Stimulated activated naive B cell treated with anti-CD40 and anti-IgM and Interleukin-4, amounts not matched to agents 10 μg/mL and 1 μg/mL and 100 μg/mL, for 72 hours (primary cell): ENCODE measurements around the gene CSNK2A1.

Experiments used
- ATAC-seq, 2 donors: fragments of 150-1000 bp; cut with Tn5 transposase; replicated peaks; 2 replicates each; pipeline ENCODE4 v1.10.0; 2021; ENCODE audit warnings: moderate library complexity in 1 of 2
- DNase-seq: peaks from one replicate; pipeline ENCODE4 v3.0.0; 2021
- H3K27ac Mint-ChIP-seq: one replicate; pipeline ENCODE4 v1.8.0; 2022; ENCODE audit warnings: mild to moderate bottlenecking, mixed read lengths
- H3K27me3 Mint-ChIP-seq, 2 donors: one replicate each; pipeline ENCODE4 v1.8.0; 2022; ENCODE audit warnings: mixed read lengths in 2 of 2
- H3K36me3 Mint-ChIP-seq, 2 donors: one replicate each; pipeline ENCODE4 v1.8.0; 2022; ENCODE audit warnings: mixed read lengths in 2 of 2, mild to moderate bottlenecking in 1 of 2
- H3K4me1 Mint-ChIP-seq, 2 donors: one replicate each; pipeline ENCODE4 v1.8.0; 2022; ENCODE audit warnings: mixed read lengths in 2 of 2, mild to moderate bottlenecking in 1 of 2
- H3K4me3 Mint-ChIP-seq, 2 donors: one replicate each; pipeline ENCODE4 v1.8.0; 2022; ENCODE audit warnings: mild to moderate bottlenecking in 2 of 2, mixed read lengths in 2 of 2, moderate library complexity in 1 of 2
- H3K9me3 Mint-ChIP-seq, 2 donors: one replicate each; pipeline ENCODE4 v1.8.0; 2022; ENCODE audit warnings: mixed read lengths in 2 of 2, mild to moderate bottlenecking in 1 of 2

The CSNK2A1 gene

GRCh38 chr20:507761-508332, 35.7 kb downstream of the CSNK2A1 start:
- Mint-ChIP-seq H3K4me3 (no peak overlapping the region), H3K36me3 (peaks cover 20 to 34% of the 10 kb centered on the region in 2 donors), H3K27ac (no peak overlapping the region)

GRCh38 chr20:507006-507758, 36.4 kb downstream of the CSNK2A1 start:
- Mint-ChIP-seq H3K4me1 (peaks cover 17 to 33% of the 10 kb centered on the region in 2 donors), H3K27ac (peak overlapping the region; percentile 67), H3K36me3 (peaks cover 25 to 39% of the 10 kb centered on the region in 2 donors)

More at GRCh38 chr20:507761-508332, 35.7 kb downstream of the CSNK2A1 start:
- Mint-ChIP-seq H3K9me3 (no peaks in the 10 kb centered on the region), H3K4me1 (peaks cover 19 to 39% of the 10 kb centered on the region in 2 donors), H3K27me3 (no peaks in the 10 kb centered on the region)
- ATAC-seq (no peak), DNase-seq (no peak)

GRCh38 chr20:504632-505075, 38.9 kb downstream of the CSNK2A1 start:
- no peak overlapping the region for H3K27ac Mint-ChIP-seq
- H3K9me3 Mint-ChIP-seq: no peaks in the 10 kb centered on the region
- peaks cover 29 to 38% of the 10 kb centered on the region in 2 donors for H3K36me3 Mint-ChIP-seq
- H3K4me3 Mint-ChIP-seq: no peak overlapping the region
- peaks cover 4 to 10% of the 10 kb centered on the region in 2 donors for H3K4me1 Mint-ChIP-seq
- DNase-seq (no peak), ATAC-seq (no peak)
- H3K27me3 Mint-ChIP-seq: no peaks in the 10 kb centered on the region

More at GRCh38 chr20:507006-507758, 36.4 kb downstream of the CSNK2A1 start:
- H3K4me3 Mint-ChIP-seq: no peak overlapping the region
- no peaks in the 10 kb centered on the region for H3K9me3 Mint-ChIP-seq
- DNase-seq (no peak), ATAC-seq (no peak)
- no peaks in the 10 kb centered on the region for H3K27me3 Mint-ChIP-seq

- no peak overlapping the region for H3K27ac Mint-ChIP-seq
- peaks cover 0 to 5% of the 10 kb centered on the region in 2 donors for H3K4me1 Mint-ChIP-seq
- H3K27me3 Mint-ChIP-seq: no peaks in the 10 kb centered on the region
- ATAC-seq (no peak), DNase-seq (no peak)
- no peak overlapping the region for H3K4me3 Mint-ChIP-seq
- H3K9me3 Mint-ChIP-seq: no peaks in the 10 kb centered on the region
- peaks cover 32 to 44% of the 10 kb centered on the region in 2 donors for H3K36me3 Mint-ChIP-seq
These were observed 40.4 kb downstream of the CSNK2A1 start for GRCh38 chr20:503048-503737.

GRCh38 chr20:497979-498378, 45.6 kb downstream of the CSNK2A1 start:
- Mint-ChIP-seq H3K27ac (no peak overlapping the region), H3K4me3 (no peak overlapping the region), H3K9me3 (no peaks in the 10 kb centered on the region), H3K27me3 (no peaks in the 10 kb centered on the region), H3K36me3 (peaks cover 30 to 49% of the 10 kb centered on the region in 2 donors), H3K4me1 (no peaks in the 10 kb centered on the region)
- no peak for DNase-seq
- ATAC-seq: no peak

GRCh38 chr20:496126-496696, 47.4 kb downstream of the CSNK2A1 start:
- Mint-ChIP-seq H3K9me3 (no peaks in the 10 kb centered on the region), H3K27ac (no peak overlapping the region), H3K27me3 (no peaks in the 10 kb centered on the region), H3K36me3 (peaks cover 20 to 46% of the 10 kb centered on the region in 2 donors), H3K4me1 (no peaks in the 10 kb centered on the region), H3K4me3 (no peak overlapping the region)
- DNase-seq (no peak), ATAC-seq (no peak)

- no peak for ATAC-seq
- DNase-seq: no peak
- Mint-ChIP-seq H3K4me1 (no peaks in the 10 kb centered on the region), H3K9me3 (no peaks in the 10 kb centered on the region), H3K36me3 (peaks cover 20 to 49% of the 10 kb centered on the region in 2 donors), H3K27ac (no peak overlapping the region), H3K4me3 (no peak overlapping the region), H3K27me3 (no peaks in the 10 kb centered on the region)
These were observed 51.4 kb downstream of the CSNK2A1 start for GRCh38 chr20:492159-492558.

- Mint-ChIP-seq H3K4me3 (no peak overlapping the region), H3K27ac (no peak overlapping the region), H3K36me3 (peaks cover 22 to 57% of the 10 kb centered on the region in 2 donors), H3K27me3 (no peaks in the 10 kb centered on the region), H3K4me1 (no peaks in the 10 kb centered on the region), H3K9me3 (no peaks in the 10 kb centered on the region)
- ATAC-seq (no peak), DNase-seq (no peak)
These were observed 55.9 kb downstream of the CSNK2A1 start for GRCh38 chr20:487655-488054.

- Mint-ChIP-seq H3K9me3 (no peaks in the 10 kb centered on the region), H3K27ac (no peak overlapping the region), H3K36me3 (peaks cover 29 to 61% of the 10 kb centered on the region in 2 donors), H3K4me3 (no peak overlapping the region), H3K27me3 (no peaks in the 10 kb centered on the region), H3K4me1 (peaks cover 2% of the 10 kb centered on the region in 2 donors)
- no peak for DNase-seq
- no peak for ATAC-seq
These were observed 59.6 kb downstream of the CSNK2A1 start for GRCh38 chr20:483815-484644.

GRCh38 chr20:481167-481566, 62.4 kb downstream of the CSNK2A1 start:
- ATAC-seq: no peak
- Mint-ChIP-seq H3K4me1 (peaks cover 4 to 7% of the 10 kb centered on the region in 2 donors), H3K4me3 (no peak overlapping the region), H3K27ac (no peak overlapping the region), H3K36me3 (peaks cover 27 to 54% of the 10 kb centered on the region in 2 donors), H3K9me3 (no peaks in the 10 kb centered on the region), H3K27me3 (no peaks in the 10 kb centered on the region)
- DNase-seq: no peak

GRCh38 chr20:480044-480443, 63.5 kb downstream of the CSNK2A1 start:
- peaks cover 4 to 7% of the 10 kb centered on the region in 2 donors for H3K4me1 Mint-ChIP-seq

GRCh38 chr20:479487-479886, 64.1 kb downstream of the CSNK2A1 start:
- Mint-ChIP-seq H3K9me3 (no peaks in the 10 kb centered on the region), H3K4me3 (no peak overlapping the region), H3K4me1 (peaks cover 4 to 7% of the 10 kb centered on the region in 2 donors), H3K27me3 (no peaks in the 10 kb centered on the region), H3K27ac (no peak overlapping the region), H3K36me3 (peaks cover 21 to 50% of the 10 kb centered on the region in 2 donors)
- DNase-seq: no peak
- no peak for ATAC-seq

More at GRCh38 chr20:480044-480443, 63.5 kb downstream of the CSNK2A1 start:
- ATAC-seq (no peak), DNase-seq (no peak)
- Mint-ChIP-seq H3K27ac (no peak overlapping the region), H3K36me3 (peaks cover 22 to 52% of the 10 kb centered on the region in 2 donors), H3K4me3 (no peak overlapping the region), H3K9me3 (no peaks in the 10 kb centered on the region), H3K27me3 (no peaks in the 10 kb centered on the region)

GRCh38 chr20:478949-479429, 64.6 kb downstream of the CSNK2A1 start:
- peaks cover 24 to 51% of the 10 kb centered on the region in 2 donors for H3K36me3 Mint-ChIP-seq

More at GRCh38 chr20:478949-479429, 64.6 kb downstream of the CSNK2A1 start:
- no peaks in the 10 kb centered on the region for H3K9me3 Mint-ChIP-seq
- no peaks in the 10 kb centered on the region for H3K27me3 Mint-ChIP-seq
- no peak overlapping the region for H3K4me3 Mint-ChIP-seq
- ATAC-seq (peak; percentile 70 to 78), DNase-seq (peak; percentile 5)
- peaks cover 4 to 7% of the 10 kb centered on the region in 2 donors for H3K4me1 Mint-ChIP-seq
- no peak overlapping the region for H3K27ac Mint-ChIP-seq
